Endothelial cell (in vitro differentiated cells): ENCODE results near the gene UBA3. TPM values are rescaled to one million over a fixed set of nuclear protein-coding genes. Genes with fewer than 3 reads are reported as not detected.

ENCODE experiments used
- DNase-seq: peaks from one replicate; pipeline ENCODE4 v3.0.0; 2021; ENCODE audit warnings: low spot score
- H3K27ac Mint-ChIP-seq: one replicate; pipeline ENCODE4 v1.8.0; 2021; ENCODE audit warnings: mixed read lengths, inconsistent platforms; ENCODE audit not compliant: unreplicated experiment
- H3K27me3 Mint-ChIP-seq: one replicate; pipeline ENCODE4 v1.8.0; 2021; ENCODE audit warnings: mild to moderate bottlenecking, moderate library complexity, mixed read lengths, inconsistent platforms; ENCODE audit not compliant: unreplicated experiment
- H3K36me3 Mint-ChIP-seq: one replicate; pipeline ENCODE4 v1.8.0; 2021; ENCODE audit warnings: mild to moderate bottlenecking, low read depth, mixed read lengths, inconsistent platforms; ENCODE audit not compliant: unreplicated experiment
- H3K4me1 Mint-ChIP-seq: one replicate; pipeline ENCODE4 v1.8.0; 2021; ENCODE audit warnings: mild to moderate bottlenecking, mixed read lengths, inconsistent platforms; ENCODE audit not compliant: unreplicated experiment
- H3K4me3 Mint-ChIP-seq: one replicate; pipeline ENCODE4 v1.8.0; 2021; ENCODE audit warnings: mild to moderate bottlenecking, mixed read lengths, inconsistent platforms; ENCODE audit not compliant: unreplicated experiment
- H3K9me3 Mint-ChIP-seq: one replicate; pipeline ENCODE4 v1.8.0; 2021; ENCODE audit warnings: mixed read lengths, inconsistent platforms; ENCODE audit not compliant: unreplicated experiment
- CTCF ChIP-seq: fragments of 200-600 bp; sonication (generic); IDR thresholded peaks from one replicate; pipeline ENCODE4 v1.5.0; 2021; ENCODE audit warnings: antibody characterized with exemption; ENCODE audit not compliant: unreplicated experiment
- total RNA-seq: library from RNA; stranded (reverse); fragmentation: NEBNext Ultra II Directional; extraction: Animal tissue kit (Norgen Biotek cat#: 25700); gene quantifications from one replicate; pipeline ENCODE4 v1.2.1, GENCODE V29; 2021; ENCODE audit not compliant: unreplicated experiment

Gene UBA3
- total RNA-seq, 1 donor from 2014 or later, result 58.9 TPM

- no peaks in the 10 kb centered on the region for H3K36me3 Mint-ChIP-seq
- no peak for DNase-seq
- H3K4me3 Mint-ChIP-seq, result no peak overlapping the region
Measured at GRCh38 chr3:69119138-69119537, 39.0 kb upstream of the UBA3 start.

GRCh38 chr3:69118555-69118954 is 38.4 kb upstream of the UBA3 start:
- no peak overlapping the region for H3K27ac Mint-ChIP-seq
- H3K36me3 Mint-ChIP-seq, result no peaks in the 10 kb centered on the region
- no peaks in the 10 kb centered on the region for H3K27me3 Mint-ChIP-seq
- no peak for DNase-seq
- no peak for TF ChIP-seq CTCF
- no peaks in the 10 kb centered on the region for H3K4me1 Mint-ChIP-seq
- no peak overlapping the region for H3K4me3 Mint-ChIP-seq
- no peaks in the 10 kb centered on the region for H3K9me3 Mint-ChIP-seq

More at GRCh38 chr3:69119138-69119537, 39.0 kb upstream of the UBA3 start:
- Mint-ChIP-seq H3K27ac (no peak overlapping the region), H3K4me1 (no peaks in the 10 kb centered on the region), H3K27me3 (no peaks in the 10 kb centered on the region), H3K9me3 (no peaks in the 10 kb centered on the region)
- no peak for TF ChIP-seq CTCF

- Mint-ChIP-seq H3K4me1 (no peaks in the 10 kb centered on the region), H3K36me3 (no peaks in the 10 kb centered on the region), H3K9me3 (no peaks in the 10 kb centered on the region), H3K27me3 (no peaks in the 10 kb centered on the region), H3K27ac (no peak overlapping the region), H3K4me3 (no peak overlapping the region)
- no peak for TF ChIP-seq CTCF
- DNase-seq, result no peak
Measured at GRCh38 chr3:69116897-69117296, 36.7 kb upstream of the UBA3 start.

GRCh38 chr3:69116162-69116561 is 36.0 kb upstream of the UBA3 start:
- no peak for TF ChIP-seq CTCF
- DNase-seq, result no peak
- H3K27ac Mint-ChIP-seq, result no peak overlapping the region
- H3K27me3 Mint-ChIP-seq, result no peaks in the 10 kb centered on the region
- H3K4me1 Mint-ChIP-seq, result no peaks in the 10 kb centered on the region
- H3K36me3 Mint-ChIP-seq, result no peaks in the 10 kb centered on the region
- H3K9me3 Mint-ChIP-seq, result no peaks in the 10 kb centered on the region
- no peak overlapping the region for H3K4me3 Mint-ChIP-seq

- H3K9me3 Mint-ChIP-seq, result no peaks in the 10 kb centered on the region
- no peak for TF ChIP-seq CTCF
Measured at GRCh38 chr3:69115731-69116130, 35.6 kb upstream of the UBA3 start.

More at GRCh38 chr3:69115731-69116130, 35.6 kb upstream of the UBA3 start:
- H3K4me1 Mint-ChIP-seq, result no peaks in the 10 kb centered on the region
- H3K27ac Mint-ChIP-seq, result no peak overlapping the region
- no peak for DNase-seq
- no peak overlapping the region for H3K4me3 Mint-ChIP-seq
- no peaks in the 10 kb centered on the region for H3K27me3 Mint-ChIP-seq
- no peaks in the 10 kb centered on the region for H3K36me3 Mint-ChIP-seq
